HepG2 (cell line): ENCODE data around the gene GPR55. TPM values are rescaled to one million over a fixed set of nuclear protein-coding genes. Genes with fewer than 3 reads are reported as not detected.

ENCODE experiments used
- ATAC-seq: fragments of 200-7000 bp; cut with Tn5 transposase; 3 replicates; pipeline ENCODE4 v1.9.1; 2020; ENCODE audit warnings: mild to moderate bottlenecking, moderate library complexity
- BruUV-seq: library from RNA; stranded (reverse); fragments of 400-500 nt; replicated peaks from 2 replicates; lab custom pipeline; 2021; lab: Mats Ljungman, UMichigan
- CTCF ChIA-PET: fragments of 300-600 bp; formaldehyde crosslinking; extraction: SDS; loops from one replicate; lab custom pipeline; 2021; ENCODE audit warnings: low total read pairs, inconsistent platforms, low intra/inter-chr PET ratio; lab: Yijun Ruan, JAX
- POLR2A ChIA-PET: fragments of 350-600 bp; sonication (Branson Sonifier 250); formaldehyde crosslinking; loops from one replicate; lab custom pipeline; 2020; ENCODE audit warnings: antibody characterized with exemption, inconsistent platforms; lab: Yijun Ruan, JAX
- DNase-seq: peaks from one replicate; pipeline ENCODE4 v3.0.0-alpha.2; 2015; ENCODE audit warnings: low spot score
- FAIRE-seq: peaks from 3 replicates; lab custom pipeline; 2011; peaks lifted over from hg19 to GRCh38; lab: Jason Lieb, UNC
- H2AFZ ChIP-seq: one replicate; pipeline ENCODE4 v1.6.1; 2011; ENCODE audit warnings: low read length, inconsistent platforms
- H3K27ac ChIP-seq: fragments of 300-600 bp; 3 replicates; pipeline ENCODE4 v1.8.0; 2011; ENCODE audit warnings: mixed run types, mild to moderate bottlenecking, mixed read lengths, low read length, inconsistent platforms; ENCODE audit not compliant: insufficient read depth; ENCODE audit errors: extremely low read length
- H3K27me3 ChIP-seq, 2 experiments: fragments of 200-600 bp in 1 of 2; 2 replicates in 1 of 2; 3 replicates in 1 of 2; pipeline versions ENCODE4 v1.6.0 to v1.8.0; 2011; ENCODE audit warnings: low read length in 2 of 2, mild to moderate bottlenecking in 2 of 2, moderate library complexity in 2 of 2, inconsistent platforms in 1 of 2; ENCODE audit not compliant: insufficient read depth in 2 of 2, control insufficient read depth in 1 of 2
- H3K36me3 ChIP-seq, 2 experiments: fragments of 200-600 bp in 1 of 2; replicated peaks in 1 of 2; 2 replicates in 1 of 2; 3 replicates in 1 of 2; pipeline versions ENCODE4 v1.5.1 to v1.8.0; 2011; ENCODE audit warnings: low read length in 2 of 2, inconsistent platforms in 1 of 2; ENCODE audit not compliant: insufficient read depth in 2 of 2, control insufficient read depth in 1 of 2
- H3K4me1 ChIP-seq: 2 replicates; pipeline ENCODE4 v1.5.1; 2012; ENCODE audit warnings: low read length, inconsistent platforms; ENCODE audit not compliant: insufficient read depth
- H3K4me2 ChIP-seq: 2 replicates; pipeline ENCODE4 v1.6.0; 2011; ENCODE audit warnings: low read depth, low read length, inconsistent platforms
- H3K4me3 ChIP-seq, 3 experiments: fragments of 200-600 bp in 1 of 3; sonication (generic), shearing (Covaris generic) in 1 of 3; replicated peaks in 1 of 3; 2 replicates each; pipeline ENCODE4 v1.5.1; 2011 to 2016; ENCODE audit warnings: low read length in 3 of 3, inconsistent platforms in 2 of 3, low read depth in 2 of 3, mild to moderate bottlenecking in 2 of 3, control low read depth in 1 of 3, mixed read lengths in 1 of 3; ENCODE audit not compliant: insufficient read depth in 1 of 3
- H3K79me2 ChIP-seq: one replicate; pipeline ENCODE4 v1.6.1; 2011; ENCODE audit warnings: low read length, inconsistent platforms; ENCODE audit not compliant: insufficient read depth
- H3K9ac ChIP-seq: 2 replicates; pipeline ENCODE4 v1.6.0; 2011; ENCODE audit warnings: mild to moderate bottlenecking, low read depth, low read length, inconsistent platforms; ENCODE audit not compliant: insufficient read depth
- H3K9me3 ChIP-seq: 2 replicates; pipeline ENCODE4 v1.5.1; 2012; ENCODE audit warnings: mild to moderate bottlenecking, low read length
- H4K20me1 ChIP-seq: 2 replicates; pipeline ENCODE4 v1.6.0; 2011; ENCODE audit warnings: inconsistent platforms, mild to moderate bottlenecking, low read length, moderate library complexity; ENCODE audit not compliant: insufficient read depth
- ATF3 ChIP-seq: sonication (generic); formaldehyde crosslinking; IDR thresholded peaks from 2 replicates; pipeline ENCODE4 v1.4.0; 2020; ENCODE audit warnings: missing genetic modification reagents
- EP300 ChIP-seq, 3 experiments: sonication (generic) in 1 of 3; formaldehyde crosslinking in 1 of 3; IDR thresholded peaks; 2 replicates each; pipeline versions ENCODE4 v1.5.1 to v1.6.1; 2011 to 2020; ENCODE audit warnings: low read depth in 2 of 3, low read length in 2 of 3, borderline replicate concordance in 1 of 3, improper control_type of control experiment in 1 of 3, mild to moderate bottlenecking in 1 of 3, missing genetic modification reagents in 1 of 3, moderate library complexity in 1 of 3
- FLYWCH1 ChIP-seq: sonication (generic); formaldehyde crosslinking; IDR thresholded peaks from 2 replicates; pipeline ENCODE4 v1.8.1; 2023; ENCODE audit warnings: mild to moderate bottlenecking, missing genetic modification reagents
- GTF2F1 ChIP-seq: fragments of 150-350 bp; IDR thresholded peaks from 2 replicates; pipeline ENCODE4 v1.6.1; 2014; ENCODE audit warnings: low read length
- JUN ChIP-seq: sonication (generic); formaldehyde crosslinking; IDR thresholded peaks from 2 replicates; pipeline ENCODE4 v1.4.0; 2020; ENCODE audit warnings: mild to moderate bottlenecking, missing genetic modification reagents
- MAX ChIP-seq: IDR thresholded peaks from 2 replicates; pipeline ENCODE4 v1.6.1; 2012; ENCODE audit warnings: inconsistent platforms
- MXI1 ChIP-seq: IDR thresholded peaks from 3 replicates; pipeline ENCODE4 v1.6.1; 2012; ENCODE audit warnings: low read depth, low read length, inconsistent platforms, borderline replicate concordance
- SOX13 ChIP-seq, 3 experiments: fragments of 450-650 bp in 1 of 3; sonication (generic) in 1 of 3; formaldehyde crosslinking in 1 of 3; IDR thresholded peaks in 2 of 3; conservative IDR thresholded peaks in 1 of 3; 2 replicates each; pipeline versions ENCODE4 v1.5.0 to v1.6.1; 2016 to 2020; ENCODE audit warnings: antibody characterized with exemption in 1 of 3, mild to moderate bottlenecking in 1 of 3, missing compliant biosample characterization in 1 of 3, missing genetic modification reagents in 1 of 3, moderate library complexity in 1 of 3
- TBX3 ChIP-seq: fragments of 450-650 bp; IDR thresholded peaks from 2 replicates; pipeline ENCODE4 v1.6.1; 2017; ENCODE audit warnings: antibody characterized with exemption, mild to moderate bottlenecking, inconsistent platforms, borderline replicate concordance
- XRCC5 ChIP-seq: fragments of 200-400 bp; formaldehyde crosslinking; optimal IDR thresholded peaks from 2 replicates; pipeline ENCODE3; 2017; ENCODE audit warnings: mild to moderate bottlenecking, low read length
- ZNF644 ChIP-seq: IDR thresholded peaks from 2 replicates; pipeline ENCODE4 v1.6.1; 2016; ENCODE audit warnings: low read depth
- WGBS: methylation state at CpG from one replicate; pipeline ENCODE4 v1.1.6; 2017; ENCODE audit warnings: low lambda C conversion rate; 5-methylcytosine and 5-hydroxymethylcytosine counted together
- in situ Hi-C: cut with HindIII; loops from 2 replicates; pipeline ENCODE4 v1.10.0; 2017; ENCODE audit warnings: low pct_unique_long_range_greater_than_20kb; ENCODE audit not compliant: extremely low pct_ligation_motif_present
- intact Hi-C: fragments of 100-400 bp; cut with micrococcal nuclease; formaldehyde crosslinking; loops from one replicate; pipeline ENCODE4 v1.10.0; 2022; ENCODE audit not compliant: unreplicated experiment
- polyA plus RNA-seq, 8 experiments: library from polyadenylated mRNA; depleted of rRNA in 3 of 8; stranded (reverse) in 7 of 8; unstranded in 1 of 8; fragments of >200 nt; fragmentation: Illumina TruSeq in 4 of 8; extraction: Trizol in 4 of 8; gene quantifications; 2 replicates each; pipeline versions ENCODE4 v1.2.1 to v1.2.3, GENCODE V29; 2011 to 2016; ENCODE audit warnings: low read depth in 4 of 8, missing spikeins in 1 of 8, mixed read lengths in 1 of 8; ENCODE audit not compliant: insufficient read depth in 1 of 8
- total RNA-seq, 5 experiments: library from RNA; depleted of rRNA; stranded (reverse); fragments of >200 nt; fragmentation: Illumina TruSeq; extraction: Trizol; gene quantifications; 2 replicates each; pipeline ENCODE4 v1.2.3, GENCODE V29; 2016; ENCODE audit warnings: low read depth in 1 of 5
- TF ChIP-seq, protein P1 (sequence below): fragments of 450-650 bp; IDR thresholded peaks from 2 replicates; pipeline ENCODE4 v1.6.1; 2016
- TF ChIP-seq, protein P2 (sequence below): sonication (generic); formaldehyde crosslinking; IDR thresholded peaks from 2 replicates; pipeline ENCODE4 v1.4.0; 2020; ENCODE audit warnings: missing genetic modification reagents

Gene GPR55
- total and polyA plus RNA-seq, 2 of the 13 experiments (the other 11 are each of a cell fraction or from before 2014, with no cell fraction given), result not detected

DNA sequence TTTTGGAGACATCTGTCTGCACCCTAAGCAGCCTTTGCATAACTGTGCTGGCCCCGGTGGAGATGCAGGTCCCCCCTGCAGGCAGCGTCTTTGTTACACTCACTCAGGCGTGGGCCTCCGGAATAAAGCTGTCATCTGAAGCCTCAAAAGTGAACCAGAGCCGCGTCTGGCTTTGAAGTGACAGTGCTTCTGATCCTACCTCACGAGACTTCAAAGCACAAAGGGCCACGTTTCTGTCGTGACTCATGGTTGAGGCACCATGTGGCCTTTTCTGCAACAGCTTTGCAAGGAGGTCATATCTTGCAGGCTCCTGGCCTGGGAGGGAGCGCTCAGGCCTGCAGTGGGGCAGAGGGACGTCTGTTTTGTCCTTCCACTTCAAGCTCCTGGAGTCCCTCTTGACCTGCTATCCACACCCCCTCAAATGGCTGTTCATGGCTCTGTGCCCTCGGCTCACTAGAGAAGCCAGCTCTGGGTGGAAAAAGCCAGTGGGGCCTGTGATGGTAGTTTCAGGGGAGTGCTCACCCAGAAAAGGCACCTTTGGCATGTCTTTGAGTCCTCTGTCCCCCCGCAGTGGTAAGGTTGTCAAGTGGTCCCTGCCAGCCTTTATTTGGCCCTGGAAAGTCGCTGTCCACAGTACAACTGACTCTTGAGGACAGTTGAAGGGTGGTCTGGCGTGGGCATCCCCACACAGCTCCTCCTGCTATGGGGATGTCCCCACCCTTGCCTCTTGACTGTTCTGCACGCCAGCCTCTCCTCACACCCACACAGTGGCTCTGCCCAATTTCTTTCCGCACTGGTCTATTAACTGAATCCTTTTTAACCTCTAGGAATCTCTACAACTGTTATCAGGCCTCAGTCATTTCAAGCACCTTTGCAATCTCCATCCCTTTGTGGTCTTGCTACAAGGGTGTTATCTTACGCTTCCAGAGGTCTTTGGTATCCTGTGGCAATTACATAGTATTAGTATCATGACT lies 19.3 kb downstream of the GPR55 start:
- Histone ChIP-seq H3K36me3 (no peaks in the 10 kb centered on the region), H4K20me1 (no peaks in the 10 kb centered on the region), H3K4me1 (peaks cover 24% of the 10 kb centered on the region), H3K4me2 (peak overlapping the region; percentile 41), H3K27ac (no peak overlapping the region), H3K9ac (no peak overlapping the region), H3K9me3 (no peaks in the 10 kb centered on the region), H2AFZ (no peak overlapping the region), H3K4me3 (no peak overlapping the region), H3K27me3 (peaks cover 10 to 74% of the 10 kb centered on the region in 2 experiments; a peak in 4 of 5 replicates), H3K79me2 (no peaks in the 10 kb centered on the region)
- WGBS, result 23% methylated on average over 16 of the region's 18 CpGs
- ATAC-seq, result peak; percentile 52
- FAIRE-seq, result peak; percentile 50
- intact Hi-C loops (no loop called here), in situ Hi-C loops (no loop called here)
- BruUV-seq, result no TSS peak
- ChIA-PET POLR2A (interaction anchor here (0.7 to 1.8 kb wide), 2 partner anchors 145 to 147 kb away, joined by 3 to 6 read pairs; no protein-coding TSS in a partner anchor), CTCF (interaction anchor here (0.7 kb wide), 1 partner anchor 147 kb away, joined by 3 read pairs; no protein-coding TSS in a partner anchor)
- peak; percentile 83 for DNase-seq
- TF ChIP-seq MXI1 (peak; percentile 55; the same call in 1 of the 3 replicates), TBX3 (peak; percentile 76; the same call in 1 of the 2 replicates), XRCC5 (peak; percentile 66), ATF3 (CRISPR knock-in tag) (peak; percentile 48; the same call in 1 of the 2 replicates), ZNF644 (CRISPR knock-in tag) (0 out of 2 replicates have a peak, but pooled peaks have one; percentile 17), FLYWCH1 (no peak), GTF2F1 (no peak), MAX (peak; percentile 73), EP300 (IDR thresholded peaks at IDR 0.05; ENCODE audit: low read depth in 2 of 2, low read length in 2 of 2) (peak in 1 of 2 experiments; percentile 33; a peak in 2 of 4 replicates), EP300 (CRISPR knock-in tag; IDR thresholded peaks at IDR 0.05; ENCODE audit: borderline replicate concordance) (no peak; the same call in 1 of the 2 replicates), SOX13 (IDR thresholded peaks at IDR 0.05) (peak; percentile 55; the same call in 1 of the 2 replicates), SOX13 (CRISPR knock-in tag; conservative IDR thresholded peaks at IDR 0.05 in 1 of 2, IDR thresholded peaks at IDR 0.05 in 1 of 2) (peak in 1 of 2 experiments; percentile 87; a peak in 2 of 4 replicates), JUN (CRISPR knock-in tag) (0 out of 2 replicates have a peak, but pooled peaks have one; percentile 18)
- TF ChIP-seq, protein P1, sequence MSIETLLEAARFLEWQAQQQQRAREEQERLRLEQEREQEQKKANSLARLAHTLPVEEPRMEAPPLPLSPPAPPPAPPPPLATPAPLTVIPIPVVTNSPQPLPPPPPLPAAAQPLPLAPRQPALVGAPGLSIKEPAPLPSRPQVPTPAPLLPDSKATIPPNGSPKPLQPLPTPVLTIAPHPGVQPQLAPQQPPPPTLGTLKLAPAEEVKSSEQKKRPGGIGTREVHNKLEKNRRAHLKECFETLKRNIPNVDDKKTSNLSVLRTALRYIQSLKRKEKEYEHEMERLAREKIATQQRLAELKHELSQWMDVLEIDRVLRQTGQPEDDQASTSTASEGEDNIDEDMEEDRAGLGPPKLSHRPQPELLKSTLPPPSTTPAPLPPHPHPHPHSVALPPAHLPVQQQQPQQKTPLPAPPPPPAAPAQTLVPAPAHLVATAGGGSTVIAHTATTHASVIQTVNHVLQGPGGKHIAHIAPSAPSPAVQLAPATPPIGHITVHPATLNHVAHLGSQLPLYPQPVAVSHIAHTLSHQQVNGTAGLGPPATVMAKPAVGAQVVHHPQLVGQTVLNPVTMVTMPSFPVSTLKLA, result peak; percentile 70
- TF ChIP-seq, protein P2, sequence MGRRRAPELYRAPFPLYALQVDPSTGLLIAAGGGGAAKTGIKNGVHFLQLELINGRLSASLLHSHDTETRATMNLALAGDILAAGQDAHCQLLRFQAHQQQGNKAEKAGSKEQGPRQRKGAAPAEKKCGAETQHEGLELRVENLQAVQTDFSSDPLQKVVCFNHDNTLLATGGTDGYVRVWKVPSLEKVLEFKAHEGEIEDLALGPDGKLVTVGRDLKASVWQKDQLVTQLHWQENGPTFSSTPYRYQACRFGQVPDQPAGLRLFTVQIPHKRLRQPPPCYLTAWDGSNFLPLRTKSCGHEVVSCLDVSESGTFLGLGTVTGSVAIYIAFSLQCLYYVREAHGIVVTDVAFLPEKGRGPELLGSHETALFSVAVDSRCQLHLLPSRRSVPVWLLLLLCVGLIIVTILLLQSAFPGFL (CRISPR knock-in tag), result no peak
